Glomerular endothelial cell (primary cell): ENCODE data around the gene WSCD2. TPM values are rescaled to one million over a fixed set of nuclear protein-coding genes. Genes with fewer than 3 reads are reported as not detected.

Source experiments
- DNase-seq: peaks from one replicate; pipeline ENCODE4 v3.0.0-alpha.2; 2011; ENCODE audit warnings: low read depth, low spot score; ENCODE audit errors: extremely low read depth
- total RNA-seq: library from RNA; depleted of rRNA; stranded (reverse); fragments of >200 nt; gene quantifications from 2 replicates; pipeline ENCODE4 v1.2.3, GENCODE V29; 2015

WSCD2 gene
- total RNA-seq, 1 donor from 2014 or later: not detected

- no peak for DNase-seq
Measured at GRCh38 chr12:108107293-108107692, 21.8 kb upstream of the WSCD2 start.

- DNase-seq: no peak
Measured at GRCh38 chr12:108109504-108109903, 19.6 kb upstream of the WSCD2 start.

- no peak for DNase-seq
Measured at GRCh38 chr12:108109954-108110353, 19.1 kb upstream of the WSCD2 start.

- DNase-seq: no peak
Measured at GRCh38 chr12:108110844-108111243, 18.2 kb upstream of the WSCD2 start.

GRCh38 chr12:108112832-108113556 lies 16.1 kb upstream of the WSCD2 start:
- DNase-seq: no peak

- no peak for DNase-seq
Measured at GRCh38 chr12:108115123-108116121, 13.7 kb upstream of the WSCD2 start.

GRCh38 chr12:108116254-108116653 lies 12.8 kb upstream of the WSCD2 start:
- DNase-seq: no peak

GRCh38 chr12:108116699-108117098 lies 12.4 kb upstream of the WSCD2 start:
- DNase-seq: no peak

GRCh38 chr12:108117163-108117849 lies 11.8 kb upstream of the WSCD2 start:
- DNase-seq: no peak

GRCh38 chr12:108117902-108118301 lies 11.2 kb upstream of the WSCD2 start:
- DNase-seq: no peak

- DNase-seq: no peak
Measured at GRCh38 chr12:108119126-108119973, 9.7 kb upstream of the WSCD2 start.

- DNase-seq: no peak
Measured at GRCh38 chr12:108119974-108120862, 8.9 kb upstream of the WSCD2 start.

GRCh38 chr12:108120863-108121165 lies 8.3 kb upstream of the WSCD2 start:
- DNase-seq: no peak

- DNase-seq: no peak
Measured at GRCh38 chr12:108121320-108121719, 7.8 kb upstream of the WSCD2 start.

GRCh38 chr12:108121728-108122471 lies 7.2 kb upstream of the WSCD2 start:
- no peak for DNase-seq

GRCh38 chr12:108122644-108123043 lies 6.4 kb upstream of the WSCD2 start:
- no peak for DNase-seq

GRCh38 chr12:108123402-108123801 lies 5.7 kb upstream of the WSCD2 start:
- no peak for DNase-seq

- DNase-seq: no peak
Measured at GRCh38 chr12:108125073-108125472, 4.0 kb upstream of the WSCD2 start.

GRCh38 chr12:108126212-108126611 lies 2.9 kb upstream of the WSCD2 start:
- no peak for DNase-seq
